Central memory CD8-positive, alpha-beta T cell (primary cell): ENCODE measurements around the gene CCDC6.

Experiments
- ATAC-seq: fragments of 150-1000 bp; cut with Tn5 transposase; replicated peaks from 2 replicates; pipeline ENCODE4 v1.10.0; 2022; ENCODE audit warnings: mild to moderate bottlenecking, moderate FRiP score, moderate number of reproducible peaks; ENCODE audit not compliant: poor library complexity, severe bottlenecking; ENCODE audit errors: extremely low read depth
- DNase-seq, 2 donors: peaks; one replicate each; pipeline ENCODE4 v3.0.0; 2021; ENCODE audit warnings: low spot score in 2 of 2
- H3K27ac Mint-ChIP-seq: one replicate; pipeline ENCODE4 v1.8.0; 2022; ENCODE audit warnings: low read depth, mild to moderate bottlenecking, moderate library complexity, mixed read lengths
- H3K27me3 Mint-ChIP-seq: one replicate; pipeline ENCODE4 v1.8.0; 2022; ENCODE audit warnings: mixed read lengths
- H3K36me3 Mint-ChIP-seq: one replicate; pipeline ENCODE4 v1.8.0; 2022; ENCODE audit warnings: mild to moderate bottlenecking, moderate library complexity, mixed read lengths; ENCODE audit not compliant: insufficient read depth
- H3K4me1 Mint-ChIP-seq: one replicate; pipeline ENCODE4 v1.8.0; 2022; ENCODE audit warnings: mixed read lengths
- H3K4me3 Mint-ChIP-seq: one replicate; pipeline ENCODE4 v1.8.0; 2022; ENCODE audit warnings: mild to moderate bottlenecking, moderate library complexity, mixed read lengths
- H3K9me3 Mint-ChIP-seq: one replicate; pipeline ENCODE4 v1.8.0; 2022; ENCODE audit warnings: mixed read lengths

The CCDC6 gene

GRCh38 chr10:59854571-59854970, 51.8 kb downstream of the CCDC6 start:
- Mint-ChIP-seq H3K27ac (no peak overlapping the region), H3K4me3 (no peak overlapping the region), H3K4me1 (peaks cover 54% of the 10 kb centered on the region), H3K36me3 (peaks cover 13% of the 10 kb centered on the region), H3K9me3 (no peaks in the 10 kb centered on the region), H3K27me3 (no peaks in the 10 kb centered on the region)
- DNase-seq: no peak
- ATAC-seq: no peak

DNA sequence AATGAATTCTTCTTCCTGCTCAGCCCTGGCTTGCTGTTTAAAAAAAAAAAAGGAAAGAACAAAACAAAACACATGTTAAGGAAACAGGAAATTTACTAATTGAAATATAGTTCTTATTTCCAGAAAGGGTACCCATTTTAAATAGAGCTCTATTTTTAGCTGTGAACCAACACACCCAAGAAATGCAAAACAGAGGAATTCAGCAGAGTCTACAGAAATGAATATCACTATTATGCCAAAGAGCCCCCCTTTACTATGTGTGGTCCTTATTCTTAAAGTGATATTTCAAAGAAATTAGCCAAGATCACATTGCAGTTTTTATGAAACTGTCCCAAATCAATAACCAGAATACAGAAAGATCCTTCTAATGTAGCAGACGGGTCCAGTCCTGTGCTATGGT, 53.7 kb downstream of the CCDC6 start:
- Mint-ChIP-seq H3K9me3 (no peaks in the 10 kb centered on the region), H3K4me1 (peaks cover 38% of the 10 kb centered on the region), H3K36me3 (peaks cover 16% of the 10 kb centered on the region), H3K27me3 (no peaks in the 10 kb centered on the region), H3K4me3 (no peak overlapping the region), H3K27ac (no peak overlapping the region)
- no peak for ATAC-seq
- no peak for DNase-seq

DNA sequence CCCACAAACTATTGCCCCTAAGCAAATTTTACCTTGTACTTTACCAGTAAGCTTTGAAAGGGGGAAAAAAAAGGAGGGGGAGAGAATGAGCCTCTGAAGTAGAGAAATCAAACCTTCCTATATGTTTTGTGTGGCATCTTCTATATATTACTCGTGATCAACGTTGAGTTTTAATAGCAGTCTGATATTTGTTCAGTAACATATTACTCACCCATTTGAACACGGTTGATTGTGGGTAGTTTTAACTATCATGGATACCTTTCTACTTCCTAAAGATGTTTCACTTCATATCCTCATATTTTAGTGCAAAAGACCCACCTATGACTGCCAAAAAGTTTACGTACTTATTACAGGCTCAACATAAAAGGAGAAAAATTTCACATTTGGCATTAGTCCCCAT, 54.5 kb downstream of the CCDC6 start:
- ATAC-seq: no peak
- DNase-seq: no peak
- Mint-ChIP-seq H3K9me3 (no peaks in the 10 kb centered on the region), H3K4me3 (no peak overlapping the region), H3K36me3 (peaks cover 16% of the 10 kb centered on the region), H3K27me3 (no peaks in the 10 kb centered on the region), H3K27ac (no peak overlapping the region), H3K4me1 (peaks cover 38% of the 10 kb centered on the region)

DNA sequence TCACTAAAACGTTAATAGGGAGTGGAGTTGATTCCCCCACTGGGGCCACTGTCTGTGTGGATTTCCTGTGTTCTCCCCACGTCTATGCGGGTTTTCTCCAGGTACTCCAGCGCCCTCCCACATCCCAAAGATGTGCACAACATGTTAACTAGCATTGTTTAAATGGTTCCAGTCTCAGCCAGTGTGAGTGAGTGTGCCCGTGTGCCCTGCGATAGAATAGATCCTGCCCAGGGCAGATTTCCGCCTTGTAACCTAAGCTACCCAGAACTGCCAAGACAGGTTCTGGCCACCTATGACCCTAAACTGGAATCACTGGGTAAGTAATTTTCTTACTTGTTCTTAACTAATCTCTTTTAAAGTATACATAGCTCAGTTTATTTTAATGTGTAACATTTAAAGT, 58.5 kb downstream of the CCDC6 start:
- Mint-ChIP-seq H3K4me1 (peaks cover 10% of the 10 kb centered on the region), H3K27ac (no peak overlapping the region), H3K9me3 (no peaks in the 10 kb centered on the region), H3K36me3 (peaks cover 17% of the 10 kb centered on the region), H3K27me3 (no peaks in the 10 kb centered on the region), H3K4me3 (no peak overlapping the region)
- ATAC-seq (no peak), DNase-seq (no peak)

DNA sequence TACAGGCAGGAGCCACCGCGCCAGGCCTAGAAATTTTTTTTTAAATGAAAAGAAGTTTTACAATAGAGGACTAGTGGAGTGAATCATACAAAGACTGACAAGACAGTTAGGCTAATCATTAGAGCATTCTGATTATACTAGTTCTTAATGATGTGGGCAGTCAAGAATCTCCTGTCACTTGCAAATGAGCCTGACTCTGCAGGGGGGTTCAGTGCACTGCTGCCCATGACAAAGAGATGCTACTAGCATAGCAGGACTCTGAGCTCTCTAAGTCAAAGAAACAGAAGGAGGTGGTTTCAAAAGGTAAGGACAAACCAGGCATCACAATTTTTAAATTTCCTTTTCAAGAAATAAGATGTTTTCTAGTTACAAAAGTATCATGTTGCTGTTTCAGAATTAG, 59.0 kb downstream of the CCDC6 start:
- ATAC-seq (no peak), DNase-seq (no peak)
- no peak overlapping the region for H3K27ac Mint-ChIP-seq
- peaks cover 15% of the 10 kb centered on the region for H3K36me3 Mint-ChIP-seq
- H3K4me3 Mint-ChIP-seq: no peak overlapping the region
- peaks cover 4% of the 10 kb centered on the region for H3K4me1 Mint-ChIP-seq
- H3K27me3 Mint-ChIP-seq: no peaks in the 10 kb centered on the region
- no peaks in the 10 kb centered on the region for H3K9me3 Mint-ChIP-seq

- H3K4me3 Mint-ChIP-seq: no peak overlapping the region
- H3K9me3 Mint-ChIP-seq: no peaks in the 10 kb centered on the region
- H3K27me3 Mint-ChIP-seq: no peaks in the 10 kb centered on the region
- H3K4me1 Mint-ChIP-seq: peaks cover 11% of the 10 kb centered on the region
- peaks cover 6% of the 10 kb centered on the region for H3K36me3 Mint-ChIP-seq
- no peak overlapping the region for H3K27ac Mint-ChIP-seq
- no peak for DNase-seq
- no peak for ATAC-seq
Measured at GRCh38 chr10:59844436-59844835, 61.9 kb downstream of the CCDC6 start.

DNA sequence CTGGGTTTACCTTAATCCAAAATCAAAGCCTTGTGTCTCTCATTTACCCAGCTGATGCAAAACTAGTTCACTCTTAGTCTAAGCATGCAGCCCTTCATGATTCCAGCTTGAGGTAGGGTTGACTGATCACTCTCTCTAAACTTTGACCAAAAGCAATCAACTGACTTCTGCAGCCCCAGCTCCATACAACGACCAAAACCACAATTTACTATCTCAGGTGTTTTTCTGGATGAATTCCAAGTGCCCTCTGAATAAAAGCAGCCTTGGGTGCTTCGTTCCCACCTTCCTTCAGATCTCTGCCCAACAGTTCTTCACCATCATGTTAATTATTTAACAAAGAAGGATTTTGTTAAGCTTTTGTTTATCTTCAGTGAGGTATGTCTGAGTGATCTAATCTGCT, 62.6 kb downstream of the CCDC6 start:
- no peak overlapping the region for H3K4me3 Mint-ChIP-seq
- H3K27ac Mint-ChIP-seq: no peak overlapping the region
- no peaks in the 10 kb centered on the region for H3K27me3 Mint-ChIP-seq
- ATAC-seq (no peak), DNase-seq (no peak)
- peaks cover 6% of the 10 kb centered on the region for H3K36me3 Mint-ChIP-seq
- H3K9me3 Mint-ChIP-seq: no peaks in the 10 kb centered on the region
- peaks cover 11% of the 10 kb centered on the region for H3K4me1 Mint-ChIP-seq

DNA sequence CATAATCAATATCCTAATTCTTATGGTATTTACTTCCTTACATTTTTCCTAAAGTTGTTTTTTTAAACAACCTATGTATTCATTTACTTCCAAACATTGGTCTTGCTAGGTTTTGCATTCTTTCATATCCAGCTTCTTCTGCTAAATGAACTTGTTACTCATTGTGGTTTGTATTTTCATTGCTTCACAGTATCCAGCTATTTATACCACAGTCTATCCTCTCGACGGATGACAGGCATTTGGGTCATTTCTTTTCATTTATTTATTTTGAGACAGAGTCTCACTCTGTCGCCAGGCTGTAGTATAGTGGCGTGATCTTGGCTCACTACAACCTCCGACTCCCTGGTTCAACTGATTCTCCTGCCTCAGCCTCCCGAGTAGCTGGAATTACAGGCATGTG, 66.8 kb downstream of the CCDC6 start:
- DNase-seq (no peak), ATAC-seq (no peak)
- Mint-ChIP-seq H3K27ac (no peak overlapping the region), H3K4me3 (no peak overlapping the region), H3K9me3 (no peaks in the 10 kb centered on the region), H3K4me1 (peaks cover 19% of the 10 kb centered on the region), H3K27me3 (no peaks in the 10 kb centered on the region), H3K36me3 (peaks cover 4% of the 10 kb centered on the region)

DNA sequence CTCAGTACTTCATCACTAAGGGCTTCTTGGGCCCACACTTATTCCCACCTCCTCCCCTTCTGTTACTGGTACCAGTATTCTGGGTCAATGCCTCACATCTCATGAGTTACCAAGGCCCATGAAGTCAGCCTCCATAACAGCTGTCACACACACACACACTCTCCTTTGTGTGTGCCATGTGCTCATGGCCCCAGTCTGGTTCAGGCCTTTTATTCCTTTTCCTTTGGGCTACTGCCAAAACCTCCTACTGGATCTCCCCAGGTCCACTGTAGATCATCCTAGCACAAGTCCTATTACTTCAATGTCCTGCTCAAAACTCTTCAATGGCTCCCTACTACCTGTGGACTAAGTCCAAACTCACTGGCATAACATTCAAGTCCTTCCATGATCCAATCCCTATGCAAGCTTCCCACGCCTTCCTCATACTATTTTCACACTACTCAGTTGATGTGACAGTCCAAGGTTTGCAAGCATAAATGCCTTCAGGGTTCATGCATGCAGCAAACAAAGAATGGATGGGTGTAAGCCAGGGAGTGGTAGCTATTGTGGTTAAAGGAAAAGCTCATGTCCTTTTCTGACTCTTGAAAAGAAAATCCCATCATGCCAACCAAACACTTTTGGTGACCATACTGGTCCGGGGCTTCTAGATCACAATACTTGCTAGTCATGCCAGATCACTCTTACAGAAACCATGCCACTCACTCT, 68.1 kb downstream of the CCDC6 start:
- ATAC-seq (no peak), DNase-seq (no peak)
- Mint-ChIP-seq H3K27ac (no peak overlapping the region), H3K27me3 (no peaks in the 10 kb centered on the region), H3K9me3 (no peaks in the 10 kb centered on the region), H3K4me3 (no peak overlapping the region), H3K4me1 (peaks cover 26% of the 10 kb centered on the region), H3K36me3 (peaks cover 8% of the 10 kb centered on the region)

DNA sequence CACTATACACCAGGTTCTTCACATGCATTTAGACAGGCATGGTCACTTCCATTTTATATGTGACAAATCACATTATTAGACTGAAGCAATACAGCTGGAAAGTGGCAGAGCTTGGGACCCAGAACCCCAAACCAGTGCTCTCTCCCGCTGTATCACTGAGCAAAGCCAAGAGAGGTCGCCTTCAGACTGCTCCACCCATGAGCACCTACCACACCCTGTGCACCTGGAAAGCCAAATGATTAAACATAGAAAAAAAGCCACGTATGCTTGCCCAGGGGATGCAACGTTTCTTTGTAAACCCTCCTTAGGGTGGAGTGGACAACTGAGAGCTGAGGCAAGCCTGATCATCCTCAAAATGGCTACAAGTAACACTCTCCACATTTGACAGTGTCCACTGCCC, 72.5 kb downstream of the CCDC6 start:
- H3K4me1 Mint-ChIP-seq: peaks cover 25% of the 10 kb centered on the region
- no peak for DNase-seq
- no peak overlapping the region for H3K27ac Mint-ChIP-seq

GRCh38 chr10:59832506-59832905, 73.8 kb downstream of the CCDC6 start:
- DNase-seq (no peak), ATAC-seq (no peak)
- Mint-ChIP-seq H3K4me1 (peaks cover 20% of the 10 kb centered on the region), H3K27me3 (no peaks in the 10 kb centered on the region), H3K36me3 (peaks cover 17% of the 10 kb centered on the region), H3K4me3 (no peak overlapping the region), H3K9me3 (no peaks in the 10 kb centered on the region), H3K27ac (no peak overlapping the region)

More for the DNA sequence above, 72.5 kb downstream of the CCDC6 start:
- H3K4me3 Mint-ChIP-seq: no peak overlapping the region
- no peaks in the 10 kb centered on the region for H3K9me3 Mint-ChIP-seq
- peaks cover 19% of the 10 kb centered on the region for H3K36me3 Mint-ChIP-seq
- no peak for ATAC-seq
- no peaks in the 10 kb centered on the region for H3K27me3 Mint-ChIP-seq

- no peak for DNase-seq
- H3K36me3 Mint-ChIP-seq: peaks cover 17% of the 10 kb centered on the region
- no peak overlapping the region for H3K27ac Mint-ChIP-seq
- no peaks in the 10 kb centered on the region for H3K27me3 Mint-ChIP-seq
- ATAC-seq: no peak
- peaks cover 24% of the 10 kb centered on the region for H3K4me1 Mint-ChIP-seq
- H3K9me3 Mint-ChIP-seq: no peaks in the 10 kb centered on the region
- H3K4me3 Mint-ChIP-seq: no peak overlapping the region
Measured at GRCh38 chr10:59831658-59832503, 74.5 kb downstream of the CCDC6 start.

- H3K4me1 Mint-ChIP-seq: peaks cover 33% of the 10 kb centered on the region
- H3K27me3 Mint-ChIP-seq: no peaks in the 10 kb centered on the region
- H3K36me3 Mint-ChIP-seq: peaks cover 17% of the 10 kb centered on the region
- DNase-seq: no peak
- ATAC-seq: no peak
- H3K4me3 Mint-ChIP-seq: no peak overlapping the region
- no peaks in the 10 kb centered on the region for H3K9me3 Mint-ChIP-seq
- no peak overlapping the region for H3K27ac Mint-ChIP-seq
Measured at GRCh38 chr10:59830601-59831259, 75.6 kb downstream of the CCDC6 start.
